ENCODE measurements around the gene PDPR.
"Not testable (repeated sequence)": the region's sequence is repeated elsewhere in the genome, so short reads cannot be mapped to it uniquely, and the experiment has no call there.

Gene PDPR

GRCh38 chr16:70113982-70114826, at the start of gene PDPR:
Gene PDPR (plus strand): TSS chr16:70114332. CDS start chr16:70120493, 6,161 bp downstream.
- DNase-seq, result peak; percentile 93

- peak; percentile 56 for DNase-seq
Measured at GRCh38 chr16:70064841-70065370, 49.2 kb upstream of the PDPR start.

DNA sequence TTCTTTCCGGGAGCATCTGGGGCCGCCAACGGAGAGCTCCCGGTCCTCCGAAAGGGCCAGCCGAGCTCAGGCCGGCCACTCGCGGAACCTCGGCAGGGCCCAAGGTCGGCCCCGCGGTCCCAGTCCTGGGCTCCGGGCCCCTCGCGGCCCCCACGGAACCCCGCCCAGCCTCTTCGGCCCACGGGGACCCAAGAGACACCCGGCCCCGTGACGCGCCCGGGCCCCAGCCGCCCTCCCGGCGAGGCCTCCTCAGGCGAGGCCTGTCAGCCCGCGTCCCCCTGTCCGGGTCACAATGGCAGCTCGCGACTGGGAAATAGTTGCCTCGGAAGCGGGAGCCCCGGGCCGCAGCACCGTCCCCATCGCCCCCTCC, 48.8 kb upstream of the PDPR start:
- not testable (repeated sequence) for DNase-seq

DNA sequence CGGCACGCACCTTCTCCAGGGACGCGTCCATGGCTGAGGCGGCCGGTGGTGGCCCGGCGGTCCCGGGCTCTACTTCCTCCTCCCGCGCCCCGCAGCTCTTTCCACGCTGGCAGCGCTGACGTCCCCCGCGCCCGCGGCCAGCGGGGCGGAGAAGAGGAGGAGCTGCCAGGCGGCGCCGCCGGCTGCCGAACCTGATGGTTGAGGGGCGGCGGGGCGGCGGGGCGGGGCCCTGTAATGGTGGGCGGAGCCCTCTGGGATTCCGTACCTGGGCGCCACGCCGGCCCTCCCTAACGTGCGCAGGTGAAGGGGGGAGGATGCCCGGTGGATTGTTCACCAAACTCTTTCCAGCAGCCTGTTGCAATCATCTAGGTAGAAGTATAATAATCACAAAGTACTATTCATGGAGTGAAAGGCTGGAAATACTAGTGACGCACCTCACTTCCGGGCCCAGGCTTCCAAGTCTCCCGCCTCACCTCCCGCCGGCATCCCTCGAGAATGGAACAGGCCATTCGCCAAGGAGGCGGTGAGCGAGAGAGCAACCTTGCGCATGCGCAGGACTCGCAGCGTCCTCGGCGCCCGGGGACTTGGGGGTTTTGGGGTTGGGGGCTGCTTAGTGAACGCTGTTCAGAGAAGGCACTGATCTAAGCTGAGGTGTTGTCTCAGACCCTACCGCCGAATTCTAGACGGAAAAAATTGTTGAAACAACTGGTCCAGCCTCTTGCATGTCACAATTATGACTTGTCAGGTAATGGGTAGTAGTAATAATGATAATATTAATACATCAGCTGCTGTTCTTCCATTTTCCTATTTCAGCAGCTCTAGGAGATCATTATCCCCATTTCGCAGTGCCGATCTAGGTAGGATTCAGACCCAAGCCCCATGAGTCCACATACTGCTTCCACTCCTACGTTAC, 48.1 kb upstream of the PDPR start:
- DNase-seq, result peak; percentile 86

- DNase-seq, result not testable (repeated sequence)
Measured at GRCh38 chr16:70066751-70067150, 47.4 kb upstream of the PDPR start.

DNA sequence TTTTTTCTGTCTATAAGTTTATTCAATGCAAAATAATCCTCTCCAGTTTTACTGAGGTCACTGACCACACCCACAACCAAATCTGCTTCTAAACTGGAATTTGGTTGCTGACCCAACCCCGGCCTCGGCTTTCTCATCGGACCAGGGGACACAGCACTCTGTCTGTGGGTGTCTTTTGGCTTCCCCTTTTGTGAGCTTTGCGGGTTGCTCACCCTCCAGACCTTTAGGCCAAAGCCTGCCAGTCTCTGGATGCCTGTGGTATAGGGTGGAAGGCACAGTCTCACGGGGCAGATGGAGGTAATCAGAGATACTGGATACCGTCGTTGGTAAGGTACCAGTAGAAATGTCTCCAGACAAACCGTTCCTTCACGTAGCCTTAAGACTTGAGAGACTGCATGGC, 35.1 kb upstream of the PDPR start:
- DNase-seq, result not testable (repeated sequence)

- DNase-seq, result not testable (repeated sequence)
Measured at GRCh38 chr16:70081219-70081618, 32.9 kb upstream of the PDPR start.

GRCh38 chr16:70083931-70084330, 30.2 kb upstream of the PDPR start:
- DNase-seq, result not testable (repeated sequence)

DNA sequence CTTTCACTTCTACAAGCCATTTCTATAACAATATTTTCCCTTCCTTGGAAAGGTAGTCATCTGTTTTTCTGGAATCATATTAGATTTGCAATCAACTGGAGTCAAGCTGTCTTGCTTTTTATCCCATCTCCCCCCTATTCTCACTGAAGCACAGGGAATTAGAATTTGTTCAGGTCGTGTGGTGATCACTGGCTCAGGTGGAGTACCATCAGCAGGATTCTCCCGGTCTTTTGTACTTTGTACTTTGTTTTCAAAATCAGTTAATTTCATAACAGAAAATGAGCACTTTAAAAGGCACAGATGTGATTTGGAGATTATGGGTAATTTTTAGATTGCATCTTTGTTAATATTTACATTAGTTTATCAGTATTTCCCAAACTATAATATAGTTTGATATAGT, 26.0 kb upstream of the PDPR start:
- DNase-seq, result not testable (repeated sequence)

GRCh38 chr16:70088877-70089276, 25.3 kb upstream of the PDPR start:
- not testable (repeated sequence) for DNase-seq

DNA sequence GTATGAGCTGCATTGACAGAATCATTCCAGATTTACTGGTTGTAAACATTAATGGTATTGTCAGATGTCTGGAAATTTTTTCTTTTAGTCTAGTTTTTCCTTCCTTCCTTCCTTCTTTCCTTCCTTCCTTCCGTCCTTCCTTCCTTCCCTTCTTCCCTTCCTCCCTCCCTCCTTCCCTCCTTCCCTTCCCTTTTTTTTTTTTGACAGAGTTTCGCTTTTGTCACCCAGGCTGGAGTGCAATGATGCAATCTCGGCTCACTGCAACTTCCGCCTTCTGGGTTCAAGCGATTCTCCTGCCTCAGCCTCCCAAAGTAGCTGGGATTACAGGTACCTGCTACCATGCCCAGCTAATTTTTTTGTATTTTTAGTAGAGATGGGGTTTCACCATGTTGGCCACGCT, 24.8 kb upstream of the PDPR start:
- DNase-seq, result not testable (repeated sequence)

DNA sequence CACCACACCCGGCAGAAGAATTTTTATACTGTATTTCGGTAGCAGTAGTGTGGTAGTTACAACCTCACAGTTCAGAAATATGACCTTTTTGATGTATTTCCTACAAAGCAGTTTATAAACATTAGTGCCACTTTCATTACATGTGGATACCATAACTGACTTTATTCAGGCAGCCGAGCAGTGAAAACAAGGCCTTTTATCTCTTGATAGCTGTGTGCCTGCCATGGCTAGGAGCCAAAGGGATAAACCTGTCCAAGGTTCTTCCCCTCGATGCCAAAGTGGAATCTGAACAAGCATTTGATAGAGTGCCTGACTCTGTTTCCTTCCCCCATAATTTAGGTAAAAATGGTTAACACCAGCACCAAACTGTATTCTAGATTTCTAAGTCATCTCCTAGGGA, 23.0 kb upstream of the PDPR start:
- not testable (repeated sequence) for DNase-seq

GRCh38 chr16:70094096-70094495, 20.0 kb upstream of the PDPR start:
- DNase-seq, result not testable (repeated sequence)

DNA sequence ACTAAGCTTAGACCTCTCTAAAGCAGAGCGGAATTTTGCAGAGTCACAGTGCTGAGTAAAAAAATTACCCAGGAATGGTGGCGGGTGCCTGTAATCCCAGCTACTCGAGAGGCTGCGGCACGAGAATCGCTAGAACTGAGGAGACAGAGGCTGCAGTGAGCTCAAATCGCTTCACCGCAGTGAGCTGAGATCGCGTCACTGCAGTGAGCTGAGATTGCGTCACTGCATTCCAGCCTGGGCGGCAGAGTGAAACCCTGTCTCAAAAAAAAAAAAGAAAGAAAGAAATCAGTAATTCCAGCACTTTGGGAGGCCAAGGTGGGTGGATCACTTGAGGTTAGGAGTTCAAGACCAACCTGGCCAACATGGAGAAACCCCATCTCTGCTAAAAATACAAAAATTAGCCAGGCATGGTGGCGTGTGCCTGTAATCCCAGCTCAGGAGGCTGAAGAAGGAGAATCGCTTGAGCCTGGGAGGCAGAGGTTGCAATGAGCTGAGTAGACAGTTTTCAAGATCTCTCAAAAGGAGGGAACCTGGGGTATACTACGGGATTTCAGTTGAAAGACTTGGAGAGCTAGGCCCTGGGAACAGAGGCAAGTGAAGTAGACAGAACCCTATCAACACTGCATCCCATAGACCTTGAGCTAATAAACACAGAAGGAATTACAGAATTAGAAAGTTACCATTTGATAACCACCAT, 4.4 kb upstream of the PDPR start:
- not testable (repeated sequence) for DNase-seq

GRCh38 chr16:70112162-70112561, 2.0 kb upstream of the PDPR start:
- not testable (repeated sequence) for DNase-seq

DNA sequence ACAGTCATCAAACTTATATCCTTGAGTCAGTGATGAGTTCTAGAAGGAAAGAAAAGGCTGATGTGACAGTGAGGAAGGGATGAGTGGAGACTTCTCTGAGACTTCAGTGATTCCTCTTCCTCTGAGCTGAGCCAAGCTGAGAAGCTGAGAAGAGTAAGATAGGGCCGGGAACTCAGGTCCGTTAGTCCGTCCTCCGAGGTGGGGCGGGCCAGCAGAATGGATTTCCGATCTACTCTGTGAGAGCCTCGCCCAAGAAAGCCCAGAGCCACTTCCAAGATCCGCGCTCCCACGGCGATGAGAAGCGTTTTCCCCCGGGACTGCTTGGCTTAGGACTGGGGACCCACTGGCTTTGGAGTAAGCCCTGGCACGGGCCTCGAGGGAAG, 542 bp upstream of the PDPR start:
- DNase-seq, result not testable (repeated sequence)

DNA sequence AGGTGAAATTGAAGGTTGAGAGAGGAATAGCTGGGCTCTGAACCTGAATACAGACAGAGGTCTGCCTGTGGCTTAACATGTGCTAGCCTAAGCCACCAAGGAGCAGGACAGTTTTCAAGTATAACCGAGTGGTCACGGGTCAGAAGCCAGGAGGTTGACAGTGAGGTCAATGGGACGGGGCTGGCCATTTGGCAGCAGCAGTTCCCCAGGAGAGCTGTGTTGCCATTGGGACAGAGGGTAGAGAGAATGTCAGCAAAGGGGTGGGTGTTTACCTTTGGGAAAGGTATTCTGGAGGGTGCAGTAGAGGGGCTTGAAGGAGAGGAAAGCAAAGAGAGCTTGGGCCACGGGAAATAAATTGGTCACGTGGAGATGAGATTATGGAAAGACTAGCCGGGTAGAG, 4.2 kb downstream of the PDPR start:
- not testable (repeated sequence) for DNase-seq

DNA sequence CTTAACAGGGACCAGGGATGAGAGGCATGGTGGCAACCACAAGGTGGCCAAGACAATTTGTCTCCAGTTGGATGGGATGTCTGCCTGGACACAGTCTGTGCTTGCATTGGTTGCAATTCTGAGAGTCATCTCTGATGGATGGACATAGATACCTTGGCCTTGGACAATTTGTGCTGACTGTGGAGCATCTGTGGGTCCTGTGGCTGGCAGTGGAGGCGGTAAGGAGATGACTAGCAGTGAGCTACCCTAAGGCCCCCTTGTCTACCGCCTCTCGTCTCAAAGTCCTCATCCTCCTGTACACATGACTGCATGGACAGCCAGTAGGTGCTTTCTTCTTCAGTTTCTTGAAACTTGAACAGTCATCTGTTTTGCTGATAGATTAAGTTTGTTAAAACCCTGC, 4.6 kb downstream of the PDPR start:
- DNase-seq, result not testable (repeated sequence)

DNA sequence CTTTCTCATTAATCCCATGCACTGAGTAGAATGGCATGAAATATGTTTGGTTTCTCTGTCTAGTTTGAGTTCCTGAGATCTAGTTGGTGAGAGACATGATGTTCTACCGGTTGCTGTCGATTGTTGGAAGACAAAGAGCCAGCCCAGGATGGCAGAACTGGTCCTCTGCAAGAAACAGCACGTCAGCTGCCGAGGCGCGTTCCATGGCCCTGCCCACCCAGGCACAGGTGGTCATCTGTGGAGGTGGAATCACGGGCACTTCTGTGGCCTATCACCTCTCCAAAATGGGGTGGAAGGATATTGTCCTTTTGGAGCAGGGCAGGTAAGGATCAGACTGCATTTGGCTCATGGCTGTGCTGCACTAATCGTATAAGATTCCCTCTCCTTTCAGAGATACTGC, 6.3 kb downstream of the PDPR start:
- not testable (repeated sequence) for DNase-seq

DNA sequence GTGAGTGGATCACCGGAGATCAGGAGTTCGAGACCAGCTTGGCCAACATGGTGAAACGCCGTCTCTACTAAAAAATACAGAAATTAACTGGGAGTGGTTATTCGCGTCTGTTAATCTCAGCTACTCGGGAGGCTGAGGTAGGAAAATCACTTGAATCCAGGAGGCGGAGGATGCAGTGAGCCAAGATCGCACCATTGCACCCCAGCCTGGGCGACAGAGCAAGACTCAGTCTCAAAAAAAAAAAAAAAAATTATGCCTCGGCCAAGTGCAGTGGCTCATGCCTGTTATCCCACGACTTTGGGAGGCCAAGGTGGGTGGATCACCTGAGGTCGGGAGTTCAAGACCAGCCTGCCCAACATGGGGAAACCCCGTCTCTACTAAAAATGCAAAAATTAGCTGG, 9.7 kb downstream of the PDPR start:
- not testable (repeated sequence) for DNase-seq

GRCh38 chr16:70126226-70126625, 12.1 kb downstream of the PDPR start:
- not testable (repeated sequence) for DNase-seq

- DNase-seq, result not testable (repeated sequence)
Measured at GRCh38 chr16:70127706-70128105, 13.6 kb downstream of the PDPR start.

DNA sequence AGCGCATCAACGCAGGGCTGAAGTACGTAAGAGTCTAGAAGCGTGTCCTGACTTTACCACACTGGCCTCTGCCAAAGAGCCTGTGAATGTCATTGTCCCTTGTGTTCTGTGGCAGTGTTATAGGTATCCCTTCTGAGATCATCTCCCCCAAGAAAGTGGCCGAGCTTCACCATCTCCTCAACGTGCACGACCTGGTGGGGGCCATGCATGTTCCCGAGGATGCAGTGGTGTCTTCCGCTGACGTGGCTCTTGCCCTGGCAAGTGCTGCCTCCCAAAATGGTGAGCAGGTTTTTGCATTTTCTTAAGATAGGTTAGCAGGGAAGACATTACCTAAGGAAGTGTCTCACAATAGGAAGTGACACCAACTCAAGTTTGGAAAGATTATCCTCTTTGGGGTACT, 14.7 kb downstream of the PDPR start:
- not testable (repeated sequence) for DNase-seq

All from left hindlimb (tissue), 1 donor.